T follicular helper cell (primary cell): ENCODE measurements around the gene SPOCK2.
A peak's percentile ranks its signal among the peaks of the same experiment; 100 is the strongest.
"Not testable (repeated sequence)": the region's sequence is repeated elsewhere in the genome, so short reads cannot be mapped to it uniquely, and the experiment has no call there.

Experiments
- DNase-seq: peaks from one replicate; pipeline ENCODE4 v3.0.0-alpha.2; 2020; ENCODE audit warnings: low read depth
- total RNA-seq, 2 experiments: gene quantifications; one replicate each; lab custom pipeline; 2026; lab: John Stamatoyannopoulos, UW

The SPOCK2 gene
- total RNA-seq = 272 to 1,707 reads per million in 2 experiments

- peak; percentile 75 for DNase-seq
Observed at GRCh38 chr10:72087969-72088888, at the start of gene SPOCK2. Gene SPOCK2, minus strand, starts transcription at chr10:72088551. Its CDS starts 223 bp downstream, at chr10:72088328.

- no peak for DNase-seq
Observed at GRCh38 chr10:72137583-72137982, 49.2 kb upstream of the SPOCK2 start.

GRCh38 chr10:72136225-72136624 lies 47.9 kb upstream of the SPOCK2 start:
- DNase-seq = not testable (repeated sequence)

GRCh38 chr10:72134785-72135767 lies 46.7 kb upstream of the SPOCK2 start:
- no peak for DNase-seq

GRCh38 chr10:72133517-72133916 lies 45.2 kb upstream of the SPOCK2 start:
- DNase-seq = no peak

- no peak for DNase-seq
Observed at GRCh38 chr10:72132854-72133253, 44.5 kb upstream of the SPOCK2 start.

GRCh38 chr10:72127571-72127970 lies 39.2 kb upstream of the SPOCK2 start:
- DNase-seq = no peak

GRCh38 chr10:72126872-72127232 lies 38.5 kb upstream of the SPOCK2 start:
- DNase-seq = no peak

GRCh38 chr10:72126184-72126871 lies 38.0 kb upstream of the SPOCK2 start:
- DNase-seq = no peak

GRCh38 chr10:72124989-72125388 lies 36.6 kb upstream of the SPOCK2 start:
- no peak for DNase-seq

GRCh38 chr10:72124381-72124780 lies 36.0 kb upstream of the SPOCK2 start:
- no peak for DNase-seq

GRCh38 chr10:72123616-72124015 lies 35.3 kb upstream of the SPOCK2 start:
- DNase-seq = no peak

GRCh38 chr10:72122221-72122620 lies 33.9 kb upstream of the SPOCK2 start:
- DNase-seq = no peak

GRCh38 chr10:72121389-72121788 lies 33.0 kb upstream of the SPOCK2 start:
- DNase-seq = no peak

GRCh38 chr10:72116372-72116771 lies 28.0 kb upstream of the SPOCK2 start:
- no peak for DNase-seq

- DNase-seq = no peak
Observed at GRCh38 chr10:72114706-72115450, 26.5 kb upstream of the SPOCK2 start.

GRCh38 chr10:72110673-72111401 lies 22.5 kb upstream of the SPOCK2 start:
- DNase-seq = no peak

GRCh38 chr10:72109636-72110157 lies 21.3 kb upstream of the SPOCK2 start:
- no peak for DNase-seq

- no peak for DNase-seq
Observed at GRCh38 chr10:72108830-72109635, 20.7 kb upstream of the SPOCK2 start.
